HEK293 (cell line): ENCODE measurements around the gene TLR9.
"Not testable (repeated sequence)": the region's sequence is repeated elsewhere in the genome, so short reads cannot be mapped to it uniquely, and the experiment has no call there.

ENCODE experiments used
- CTCF ChIA-PET: fragments of 350-600 bp; formaldehyde crosslinking; extraction: SDS; loops from one replicate; lab custom pipeline; 2021; ENCODE audit warnings: antibody characterized with exemption; lab: Yijun Ruan, JAX
- POLR2A ChIA-PET: fragments of 300-600 bp; formaldehyde crosslinking; extraction: SDS; loops from one replicate; lab custom pipeline; 2020; ENCODE audit warnings: antibody characterized with exemption, inconsistent platforms; lab: Yijun Ruan, JAX
- H3K27ac ChIP-seq: fragments of 200-500 bp; sonication (Bioruptor generic); 2 replicates; pipeline ENCODE4 v1.5.1; 2014; ENCODE audit warnings: low read depth, low read length, control low read depth, inconsistent platforms; ENCODE audit errors: extremely low read depth
- H3K36me3 ChIP-seq, 2 experiments: fragments of 200-500 bp in 1 of 2; sonication (Bioruptor generic) in 1 of 2; 1 replicate in 1 of 2; 2 replicates in 1 of 2; pipeline ENCODE4 v1.5.1; 2014 to 2017; ENCODE audit warnings: inconsistent platforms in 2 of 2, low read length in 2 of 2; ENCODE audit not compliant: control insufficient read depth in 2 of 2, insufficient read depth in 1 of 2
- H3K4me1 ChIP-seq: fragments of 200-500 bp; sonication (Bioruptor generic); 2 replicates; pipeline ENCODE4 v1.5.1; 2014; ENCODE audit warnings: mild to moderate bottlenecking, low read length, inconsistent platforms; ENCODE audit not compliant: control insufficient read depth, insufficient read depth
- H3K4me3 ChIP-seq: 2 replicates; pipeline ENCODE4 v1.5.1; 2011; ENCODE audit warnings: low read depth, mild to moderate bottlenecking, control low read depth, low read length, moderate library complexity
- H3K9me3 ChIP-seq: fragments of 200-500 bp; sonication (Bioruptor generic); 2 replicates; pipeline ENCODE4 v1.5.1; 2014; ENCODE audit warnings: low read depth, low read length, inconsistent platforms; ENCODE audit not compliant: control insufficient read depth, insufficient read depth
- EGR2 ChIP-seq: fragments of 450-650 bp; formaldehyde crosslinking; IDR thresholded peaks from 2 replicates; pipeline ENCODE4 v1.5.1; 2016; ENCODE audit warnings: low read depth, missing biosample characterization, missing genetic modification characterization
- FEZF1 ChIP-seq: fragments of 450-650 bp; formaldehyde crosslinking; IDR thresholded peaks from 2 replicates; pipeline ENCODE4 v1.5.1; 2016; ENCODE audit warnings: missing biosample characterization, missing genetic modification characterization
- HOXD13 ChIP-seq: sonication (generic); formaldehyde crosslinking; IDR thresholded peaks from 2 replicates; pipeline ENCODE4 v1.8.0; 2022; ENCODE audit warnings: missing genetic modification reagents, borderline replicate concordance
- KLF1 ChIP-seq: fragments of 450-650 bp; formaldehyde crosslinking; IDR thresholded peaks from 2 replicates; pipeline ENCODE4 v1.5.1; 2016; ENCODE audit warnings: missing biosample characterization, missing genetic modification characterization
- ZBTB1 ChIP-seq: fragments of 450-650 bp; formaldehyde crosslinking; IDR thresholded peaks from 2 replicates; pipeline ENCODE4 v1.5.1; 2016; ENCODE audit warnings: missing biosample characterization, missing genetic modification characterization
- ZBTB8A ChIP-seq: fragments of 450-650 bp; formaldehyde crosslinking; IDR thresholded peaks from 2 replicates; pipeline ENCODE4 v1.5.1; 2016; ENCODE audit warnings: missing biosample characterization, missing genetic modification characterization
- ZNF10 ChIP-seq: fragments of 450-650 bp; formaldehyde crosslinking; IDR thresholded peaks from 2 replicates; pipeline ENCODE4 v1.5.1; 2017; ENCODE audit warnings: missing biosample characterization, missing genetic modification characterization
- ZNF146 ChIP-seq: fragments of 450-650 bp; formaldehyde crosslinking; IDR thresholded peaks from 2 replicates; pipeline ENCODE4 v1.5.1; 2016; ENCODE audit warnings: missing biosample characterization, missing genetic modification characterization
- ZNF239 ChIP-seq: fragments of 450-650 bp; formaldehyde crosslinking; IDR thresholded peaks from 2 replicates; pipeline ENCODE4 v1.5.1; 2016; ENCODE audit warnings: missing biosample characterization, missing genetic modification characterization
- ZNF24 ChIP-seq: fragments of 450-650 bp; formaldehyde crosslinking; IDR thresholded peaks from 2 replicates; pipeline ENCODE4 v1.5.1; 2016; ENCODE audit warnings: missing biosample characterization, missing genetic modification characterization
- ZNF311 ChIP-seq: fragments of 450-650 bp; formaldehyde crosslinking; IDR thresholded peaks from 2 replicates; pipeline ENCODE4 v1.5.1; 2017; ENCODE audit warnings: missing biosample characterization, missing genetic modification characterization, borderline replicate concordance
- ZNF335 ChIP-seq: fragments of 450-650 bp; formaldehyde crosslinking; conservative IDR thresholded peaks from 2 replicates; pipeline ENCODE4 v1.5.1; 2016; ENCODE audit warnings: missing biosample characterization, missing genetic modification characterization
- ZNF426 ChIP-seq: fragments of 450-650 bp; formaldehyde crosslinking; IDR thresholded peaks from 2 replicates; pipeline ENCODE4 v1.5.1; 2017; ENCODE audit warnings: missing biosample characterization, missing genetic modification characterization, mild to moderate bottlenecking, inconsistent platforms, moderate library complexity
- ZNF571 ChIP-seq: fragments of 450-650 bp; formaldehyde crosslinking; IDR thresholded peaks from 2 replicates; pipeline ENCODE4 v1.5.0; 2017; ENCODE audit warnings: missing biosample characterization, missing genetic modification characterization
- ZNF624 ChIP-seq: fragments of 450-650 bp; formaldehyde crosslinking; IDR thresholded peaks from 2 replicates; pipeline ENCODE4 v1.5.1; 2017; ENCODE audit warnings: missing biosample characterization, missing genetic modification characterization
- ZNF660 ChIP-seq: fragments of 450-650 bp; IDR thresholded peaks from 2 replicates; pipeline ENCODE4 v1.5.1; 2018; ENCODE audit warnings: missing biosample characterization, mild to moderate bottlenecking, missing genetic modification characterization
- ZNF701 ChIP-seq: fragments of 450-650 bp; formaldehyde crosslinking; IDR thresholded peaks from 2 replicates; pipeline ENCODE4 v1.5.1; 2016; ENCODE audit warnings: missing biosample characterization, missing genetic modification characterization
- ZNF707 ChIP-seq: fragments of 450-650 bp; formaldehyde crosslinking; IDR thresholded peaks from 2 replicates; pipeline ENCODE4 v1.5.1; 2016; ENCODE audit warnings: missing biosample characterization, missing genetic modification characterization
- ZNF777 ChIP-seq: fragments of 450-650 bp; formaldehyde crosslinking; IDR thresholded peaks from 2 replicates; pipeline ENCODE4 v1.5.1; 2017; ENCODE audit warnings: missing biosample characterization, missing genetic modification characterization, borderline replicate concordance
- ZSCAN30 ChIP-seq: fragments of 450-650 bp; IDR thresholded peaks from 2 replicates; pipeline ENCODE4 v1.5.1; 2018; ENCODE audit warnings: missing biosample characterization, mild to moderate bottlenecking, missing genetic modification characterization, moderate library complexity
- TF ChIP-seq, protein P1 (sequence below): IDR thresholded peaks from 2 replicates; pipeline ENCODE4 v1.6.1; 2011; ENCODE audit warnings: mild to moderate bottlenecking, low read depth, low read length, borderline replicate concordance

Gene TLR9

GRCh38 chr3:52272831-52273230 lies 47.4 kb upstream of the TLR9 start (continued):
- no peak for TF ChIP-seq ZNF24 (tag by site-specific recombination)

- not testable (repeated sequence) for H3K4me1 ChIP-seq
- CTCF ChIA-PET: interaction anchor here (1.7 kb wide), 1 partner anchor 41 kb away, joined by 3 read pairs; no protein-coding TSS in a partner anchor
- TF ChIP-seq KLF1: 0 out of 2 replicates have a peak, but pooled peaks have one; percentile 38
- TF ChIP-seq, all 188 proteins: peak for 1; not testable (repeated sequence) for 187
- not testable (repeated sequence) for H3K4me3 ChIP-seq, H3K9me3 ChIP-seq, H3K27ac ChIP-seq
- peaks cover 30 to 76% of the 10 kb centered on the region in 2 experiments for H3K36me3 ChIP-seq
- POLR2A ChIA-PET: interaction anchor here (0.6 kb wide), 1 partner anchor 453 kb away, joined by 3 read pairs; no protein-coding TSS in a partner anchor
These were observed 46.7 kb upstream of the TLR9 start for GRCh38 chr3:52272172-52272571.

DNA sequence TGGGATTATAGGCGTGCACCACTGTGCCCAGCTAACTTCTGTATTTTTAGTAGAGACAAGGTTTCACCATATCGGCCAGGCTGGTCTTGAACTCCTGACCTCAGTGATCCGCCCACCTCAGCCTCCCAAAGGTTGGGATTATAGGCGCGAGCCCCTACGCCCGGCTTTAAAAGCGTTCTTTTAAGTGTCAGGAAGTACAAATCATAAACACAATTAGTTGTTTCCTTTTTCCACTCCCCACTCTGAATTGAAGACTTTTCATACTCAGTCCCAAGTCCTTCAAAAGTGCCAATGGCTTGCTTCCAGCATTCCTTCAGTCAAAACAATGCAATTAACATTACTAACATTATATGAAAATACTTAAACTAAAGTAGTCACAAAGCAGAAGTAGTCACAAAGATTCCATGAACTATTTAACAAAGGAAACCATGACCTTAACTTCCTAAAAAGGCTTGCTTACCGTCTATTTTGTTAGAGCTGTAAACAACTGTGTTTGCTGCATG lies 44.9 kb upstream of the TLR9 start:
- Histone ChIP-seq H3K4me1 (no peaks in the 10 kb centered on the region), H3K4me3 (no peak overlapping the region), H3K27ac (no peak overlapping the region), H3K36me3 (peaks cover 48 to 85% of the 10 kb centered on the region in 2 experiments), H3K9me3 (no peaks in the 10 kb centered on the region)
- ChIA-PET CTCF (interaction anchor here (0.5 kb wide), 1 partner anchor 1656 kb away, joined by 6 read pairs; no protein-coding TSS in a partner anchor), POLR2A (interaction anchor here (0.6 kb wide), 1 partner anchor 69 kb away, joined by 5 read pairs; no protein-coding TSS in a partner anchor)
- no peak for TF ChIP-seq ZNF707 (tag by site-specific recombination)
- 0 out of 2 replicates have a peak, but pooled peaks have one; percentile 18 for TF ChIP-seq ZNF660

- TF ChIP-seq ZBTB8A (tag by site-specific recombination): no peak
- no peak for TF ChIP-seq ZNF335 (tag by site-specific recombination)
- TF ChIP-seq ZNF146: no peak
- no peak for TF ChIP-seq ZNF777 (tag by site-specific recombination)
- no peak for TF ChIP-seq ZNF10
- no peak for TF ChIP-seq FEZF1 (tag by site-specific recombination)
- TF ChIP-seq ZNF426 (tag by site-specific recombination): no peak
- no peak for TF ChIP-seq ZNF239 (tag by site-specific recombination)
- no peak for TF ChIP-seq ZNF311 (tag by site-specific recombination)
- TF ChIP-seq ZNF701 (tag by site-specific recombination): no peak
- no peak for TF ChIP-seq ZNF624 (tag by site-specific recombination)
- TF ChIP-seq EGR2: no peak
- no peak for TF ChIP-seq HOXD13 (CRISPR knock-in tag)
- TF ChIP-seq ZSCAN30 (tag by site-specific recombination): no peak
- TF ChIP-seq, protein P1, sequence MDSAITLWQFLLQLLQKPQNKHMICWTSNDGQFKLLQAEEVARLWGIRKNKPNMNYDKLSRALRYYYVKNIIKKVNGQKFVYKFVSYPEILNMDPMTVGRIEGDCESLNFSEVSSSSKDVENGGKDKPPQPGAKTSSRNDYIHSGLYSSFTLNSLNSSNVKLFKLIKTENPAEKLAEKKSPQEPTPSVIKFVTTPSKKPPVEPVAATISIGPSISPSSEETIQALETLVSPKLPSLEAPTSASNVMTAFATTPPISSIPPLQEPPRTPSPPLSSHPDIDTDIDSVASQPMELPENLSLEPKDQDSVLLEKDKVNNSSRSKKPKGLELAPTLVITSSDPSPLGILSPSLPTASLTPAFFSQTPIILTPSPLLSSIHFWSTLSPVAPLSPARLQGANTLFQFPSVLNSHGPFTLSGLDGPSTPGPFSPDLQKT: no peak
- no peak for TF ChIP-seq ZNF571
- no peak for TF ChIP-seq ZBTB1
- H3K4me1 ChIP-seq: no peaks in the 10 kb centered on the region
- POLR2A ChIA-PET: no interaction called here
- H3K4me3 ChIP-seq: no peak overlapping the region
- peaks cover 52 to 87% of the 10 kb centered on the region in 2 experiments for H3K36me3 ChIP-seq
- CTCF ChIA-PET: no interaction called here
- H3K9me3 ChIP-seq: no peaks in the 10 kb centered on the region
- no peak overlapping the region for H3K27ac ChIP-seq
These were observed 44.3 kb upstream of the TLR9 start for GRCh38 chr3:52269776-52270175.
